ENCODE results near the gene CMTM8.

CMTM8 gene

DNA sequence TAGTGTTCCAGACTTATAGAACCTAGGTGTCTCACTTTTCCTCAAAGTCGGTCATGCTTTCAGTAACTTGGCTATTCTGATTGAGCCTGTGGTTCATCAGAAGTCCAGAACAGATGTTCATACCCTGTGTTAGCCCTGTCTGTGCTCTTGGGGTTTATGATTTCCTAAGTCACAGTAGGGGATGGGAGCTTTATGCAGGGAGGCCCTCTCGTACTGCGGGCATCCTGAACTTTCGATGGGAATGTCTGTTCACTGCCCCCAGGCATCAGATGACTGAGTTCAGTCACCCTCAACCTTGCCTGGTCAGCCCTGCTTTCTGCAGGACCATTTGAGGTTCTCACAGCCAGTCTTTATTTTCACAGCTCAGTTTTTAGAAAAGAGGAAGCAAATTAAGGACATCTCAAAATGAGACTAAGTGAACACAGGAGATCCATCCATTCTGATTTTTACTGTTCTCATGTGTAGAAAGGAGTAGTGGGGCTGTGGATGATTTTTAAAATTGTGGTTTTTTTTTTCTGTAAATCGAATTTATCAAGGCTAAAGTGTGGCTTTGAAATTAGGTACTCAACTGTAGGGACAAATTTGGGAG lies 71.3 kb downstream of the CMTM8 start:
- DNase-seq: no peak

- no peak for DNase-seq
These were observed 71.9 kb downstream of the CMTM8 start for GRCh38 chr3:32310336-32310735.

DNA sequence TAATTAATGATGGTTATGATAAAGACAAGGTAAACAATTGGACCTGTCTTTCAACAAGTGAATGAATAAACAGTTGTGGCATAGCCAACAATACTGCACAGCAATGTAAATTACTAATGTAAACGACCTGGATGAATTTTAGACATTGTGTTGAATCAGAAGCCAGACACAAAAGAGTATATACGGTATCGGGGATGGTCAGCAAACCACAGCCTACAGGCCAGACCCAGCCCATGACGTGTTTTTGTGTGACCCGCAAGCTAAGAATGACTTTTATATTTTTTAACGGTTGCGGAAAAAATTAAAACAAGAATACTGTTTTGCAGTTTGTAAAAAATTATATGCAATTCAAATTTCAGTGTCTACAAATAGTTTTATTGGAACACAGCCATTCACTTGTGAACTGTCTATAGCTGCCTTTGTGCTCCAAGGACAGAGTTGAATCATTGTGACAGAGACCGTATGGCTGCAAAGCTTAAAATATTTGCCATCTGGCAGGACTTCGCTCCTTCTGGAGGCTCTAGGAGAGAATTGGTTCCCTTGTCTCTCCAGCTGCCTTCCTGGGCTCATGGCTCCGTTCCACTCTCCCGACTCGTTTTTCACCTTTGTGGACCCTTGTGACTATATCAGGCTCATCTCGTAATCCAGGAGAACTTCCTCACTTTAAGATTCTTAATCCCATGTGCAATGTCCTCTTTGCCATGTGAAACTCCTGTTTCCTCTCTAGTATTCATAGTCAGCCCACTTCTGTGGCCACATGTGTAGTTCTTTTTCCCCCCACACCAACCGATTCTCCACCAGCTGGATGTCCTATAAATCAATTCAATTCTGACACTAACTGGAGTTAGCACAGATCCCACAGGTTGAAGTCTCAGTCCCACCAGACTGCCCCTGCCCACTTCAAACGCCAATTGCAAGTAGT lies 72.7 kb downstream of the CMTM8 start:
- DNase-seq: no peak

- DNase-seq: no peak
These were observed 73.8 kb downstream of the CMTM8 start for GRCh38 chr3:32312251-32312650.

DNA sequence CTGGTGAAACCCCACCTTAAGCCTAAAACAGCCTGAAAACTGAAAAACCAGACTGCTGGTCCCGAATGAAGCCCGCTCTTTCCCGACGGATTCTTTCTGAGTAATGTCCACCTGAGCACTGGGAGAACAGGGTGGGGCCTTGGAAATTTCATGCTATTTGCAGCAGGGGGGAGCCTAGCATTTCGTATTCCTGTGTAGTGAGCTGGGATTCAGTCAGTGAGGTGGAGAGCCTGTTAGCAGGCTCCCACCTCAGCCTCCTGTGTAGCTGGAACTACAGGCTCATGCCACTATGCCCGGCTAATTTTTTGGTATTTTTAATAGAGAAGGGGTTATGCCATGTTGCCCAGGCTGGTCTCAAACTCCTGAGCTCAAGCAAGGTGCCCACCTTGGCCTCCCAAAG lies 74.7 kb downstream of the CMTM8 start:
- no peak for DNase-seq

- peak in 1 of 4 experiments; percentile 15 for DNase-seq
These were observed 75.4 kb downstream of the CMTM8 start for GRCh38 chr3:32313723-32314473.

DNA sequence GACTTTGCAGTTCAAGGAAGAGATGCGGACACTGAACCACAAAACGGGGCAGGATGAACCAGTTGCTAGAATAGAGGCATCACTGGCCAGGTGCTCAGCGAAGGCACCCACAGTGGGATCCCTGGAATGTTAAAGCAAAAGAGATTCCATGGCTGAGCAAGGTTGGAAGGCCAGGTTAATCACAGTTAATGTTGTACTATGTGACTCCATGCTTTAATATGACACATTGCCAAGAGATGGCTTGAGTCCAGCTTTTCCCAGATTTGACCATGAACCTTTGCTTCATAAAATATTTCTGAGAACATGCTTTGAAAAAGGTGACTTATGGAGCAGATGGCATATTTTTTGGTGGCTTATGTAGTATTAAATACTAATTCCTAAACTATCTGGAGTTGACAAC lies 77.0 kb downstream of the CMTM8 start:
- DNase-seq: no peak

DNA sequence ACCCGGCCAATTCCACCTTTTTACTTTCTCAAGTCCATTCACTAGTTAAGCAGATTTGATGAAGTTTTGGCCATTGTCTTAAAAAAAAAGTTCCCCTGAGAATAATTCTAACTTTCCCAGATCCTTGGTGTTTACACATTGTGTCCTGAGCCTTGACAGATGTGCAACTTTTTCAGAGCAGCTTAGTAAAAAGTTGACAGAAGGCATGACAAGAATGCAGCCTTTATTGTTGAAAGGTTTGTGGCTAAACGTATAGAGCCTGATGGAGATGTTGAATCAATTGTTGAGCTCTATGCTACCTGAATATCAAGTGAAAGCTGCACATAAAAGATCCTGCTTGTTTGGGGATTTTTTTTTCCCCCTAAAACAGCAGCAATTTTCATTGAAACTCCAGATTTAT lies 77.8 kb downstream of the CMTM8 start:
- no peak for DNase-seq

DNA sequence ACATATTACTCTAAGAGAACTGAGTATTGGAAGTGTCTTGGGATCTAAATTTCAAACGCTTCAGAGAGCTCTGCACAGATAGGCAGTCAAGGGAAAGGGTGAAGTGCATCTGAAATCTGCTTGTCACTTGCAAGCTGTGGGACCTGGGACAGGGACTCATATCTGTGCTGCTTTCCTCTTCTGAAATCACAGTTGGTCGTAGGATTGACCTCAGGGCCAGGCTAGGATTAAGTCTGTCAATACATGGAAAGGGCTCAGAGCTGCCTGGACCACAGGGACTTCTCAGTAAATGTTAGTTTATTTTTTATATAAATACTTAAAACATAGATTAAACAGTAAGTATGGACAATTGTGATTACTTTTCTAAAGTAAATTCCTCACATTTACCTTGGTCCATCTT lies 78.5 kb downstream of the CMTM8 start:
- no peak for DNase-seq

DNA sequence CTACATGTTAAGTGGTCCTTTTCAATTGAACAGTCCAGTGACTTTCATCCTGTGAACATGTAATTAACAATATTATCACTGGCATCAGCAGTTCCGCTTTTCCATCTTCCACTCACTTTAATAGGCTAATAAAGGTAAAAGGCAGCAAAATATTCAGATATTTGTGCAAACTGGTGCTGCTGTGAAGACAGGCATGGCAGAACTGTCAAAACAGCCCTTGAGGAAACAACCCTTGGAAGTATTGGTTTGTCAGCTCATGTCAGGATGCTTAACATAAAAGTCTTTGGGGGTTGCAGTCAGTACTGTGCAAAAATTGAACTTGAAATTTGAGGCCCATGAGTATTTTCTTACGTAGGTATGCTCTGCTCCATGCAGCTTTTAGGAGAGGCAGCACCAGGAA lies 81.1 kb downstream of the CMTM8 start:
- DNase-seq: no peak

- DNase-seq: no peak
These were observed 81.6 kb downstream of the CMTM8 start for GRCh38 chr3:32320080-32320479.

- no peak for DNase-seq
These were observed 82.8 kb downstream of the CMTM8 start for GRCh38 chr3:32321095-32321790.

DNA sequence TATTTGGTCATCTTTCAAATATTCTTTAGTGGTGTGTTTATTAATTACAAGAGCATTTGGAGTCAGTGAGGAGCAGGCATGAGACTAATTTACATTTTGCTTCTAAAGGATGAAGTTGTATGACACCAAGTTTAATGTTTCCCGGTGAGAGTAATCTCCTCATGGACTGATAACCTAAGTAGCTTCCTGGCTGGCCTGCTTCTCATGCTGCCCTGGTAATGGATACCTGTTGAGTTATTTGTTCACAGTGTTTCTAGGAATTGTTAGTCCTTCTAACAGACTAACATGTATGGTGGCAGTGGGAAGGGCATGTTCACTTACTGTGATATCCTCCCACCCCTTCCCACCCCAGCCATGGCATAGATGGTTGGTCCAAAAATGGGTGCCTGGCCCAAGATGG lies 83.8 kb downstream of the CMTM8 start:
- DNase-seq: no peak

GRCh38 chr3:32323604-32324003 lies 85.1 kb downstream of the CMTM8 start:
- no peak for DNase-seq

DNA sequence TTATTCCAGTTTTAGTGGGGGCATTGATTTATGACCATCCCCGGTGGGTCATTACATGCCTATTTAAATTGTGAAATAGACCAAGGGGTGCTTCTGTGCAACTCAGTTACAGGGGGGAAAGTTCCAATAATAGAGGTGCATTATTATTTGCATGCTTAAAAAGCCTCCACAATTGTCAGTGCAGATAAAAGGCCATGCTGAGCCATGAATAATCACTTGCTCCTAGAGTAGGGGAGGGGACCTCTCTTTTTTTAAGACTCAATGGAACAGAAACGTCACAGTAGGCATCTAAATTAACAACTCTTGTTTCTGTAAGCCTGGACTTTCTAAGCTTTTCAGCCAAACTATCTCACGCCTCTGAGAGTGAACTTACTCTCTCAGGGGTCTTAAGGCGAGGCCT lies 86.7 kb downstream of the CMTM8 start:
- DNase-seq: no peak

GRCh38 chr3:32325927-32326326 lies 87.4 kb downstream of the CMTM8 start:
- no peak for DNase-seq

GRCh38 chr3:32326795-32327194 lies 88.3 kb downstream of the CMTM8 start:
- no peak for DNase-seq

- no peak for DNase-seq
These were observed 96.2 kb downstream of the CMTM8 start for GRCh38 chr3:32334675-32335074.

GRCh38 chr3:32335365-32336112 lies 97.1 kb downstream of the CMTM8 start:
- DNase-seq: no peak

DNA sequence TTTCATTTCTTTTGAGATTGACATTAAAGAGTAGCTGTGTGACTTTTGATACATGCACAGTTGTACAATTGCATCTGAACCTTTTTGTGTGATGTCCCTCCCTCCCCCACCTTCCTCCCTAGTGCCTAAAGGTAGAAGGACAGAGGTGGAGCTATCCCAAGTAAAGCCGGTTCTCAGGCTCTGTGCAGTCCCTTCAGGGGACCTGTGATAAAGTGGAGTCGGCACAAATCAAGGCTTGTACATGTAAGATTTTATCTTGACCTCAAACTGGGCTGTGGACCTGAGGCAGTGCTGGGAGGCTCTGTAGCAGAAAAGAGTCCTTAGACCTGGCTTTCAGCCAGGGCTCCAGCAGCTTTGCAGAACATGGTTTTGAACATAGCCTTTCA lies 97.6 kb downstream of the CMTM8 start:
- no peak for DNase-seq

- no peak for DNase-seq
These were observed 99.0 kb downstream of the CMTM8 start for GRCh38 chr3:32337505-32337904.

DNA sequence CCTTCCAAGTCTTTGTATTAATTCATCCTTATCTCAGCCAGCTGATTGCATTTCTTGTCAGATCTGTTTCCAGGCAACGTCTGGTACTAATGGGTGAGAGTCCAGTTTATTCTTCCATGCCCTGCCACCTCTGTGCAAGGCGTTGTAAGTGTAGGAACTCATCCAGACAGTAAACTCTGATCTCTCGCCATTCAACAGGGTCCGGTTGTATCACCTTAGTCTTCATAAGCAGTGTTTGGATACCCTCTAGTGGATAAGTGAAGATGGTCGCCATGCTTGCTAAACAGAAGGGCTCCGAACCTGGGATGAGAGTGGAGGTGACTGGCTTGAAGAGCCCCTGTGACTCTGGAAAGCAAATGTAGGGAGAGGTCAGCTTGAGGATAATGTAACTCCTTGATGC lies 101.6 kb downstream of the CMTM8 start:
- peak in 3 of 4 experiments; percentile 11 to 28 (median 20) for DNase-seq
